ENCODE results near the gene SINHCAF. TPM values are rescaled to one million over a fixed set of nuclear protein-coding genes. Genes with fewer than 3 reads are reported as not detected.

Gene SINHCAF
- total RNA-seq, 1 experiment from 2014 or later, result 68.8 TPM

GRCh38 chr12:31272607-31273225 is 53.2 kb downstream of the SINHCAF start:
- Histone ChIP-seq H3K4me3 (ENCODE audit: low read depth in 2 of 2, low read length in 2 of 2) (no peak overlapping the region), H3K36me3 (ENCODE audit: control insufficient read depth, insufficient read depth, low read length) (no peaks in the 10 kb centered on the region), H3K9me3 (ENCODE audit: control insufficient read depth, insufficient read depth, low read depth, low read length) (no peaks in the 10 kb centered on the region), H3K4me1 (ENCODE audit: control insufficient read depth, insufficient read depth, low read length) (no peaks in the 10 kb centered on the region), H3K27me3 (ENCODE audit: control insufficient read depth, insufficient read depth, low read length) (no peaks in the 10 kb centered on the region), H3K27ac (ENCODE audit: low read length) (no peak overlapping the region)
- no peak for DNase-seq (ENCODE audit: low read depth, low spot score)
- ATAC-seq, result peak; percentile 44; the same call in 1 of the 2 replicates
- TF ChIP-seq REST (IDR thresholded peaks at IDR 0.05; ENCODE audit: insufficient read depth in 1 of 2, low read depth in 2 of 2, low read length in 1 of 2) (no peak), POLR2AphosphoS5 (IDR thresholded peaks at IDR 0.05; ENCODE audit: low read depth, low read length) (no peak), SIN3A (IDR thresholded peaks at IDR 0.05; ENCODE audit: borderline replicate concordance, insufficient read depth, low read depth, low read length) (no peak), TCF7L2 (IDR thresholded peaks at IDR 0.05; ENCODE audit: low read depth, low read length) (no peak), CTCF (IDR thresholded peaks at IDR 0.05) (no peak)
- POLR2A ChIA-PET, result interaction anchor here (1.1 kb wide), 1 partner anchor 22 kb away, joined by 5 read pairs; no protein-coding TSS in a partner anchor
- CTCF ChIA-PET, result interaction anchor here (0.5 to 2.5 kb wide), 11 partner anchors 9 to 426 kb away, joined by 3 to 40 read pairs (median 6); no protein-coding TSS in a partner anchor
- BruUV-seq (replicated peaks), result no TSS peak
- intact Hi-C loops (cut with micrococcal nuclease; ENCODE audit: unreplicated experiment), result no loop called here
- in situ Hi-C loops (cut with HindIII; ENCODE audit: low pct_unique_long_range_greater_than_20kb, low sequenced_read_pairs), result no loop called here

DNA sequence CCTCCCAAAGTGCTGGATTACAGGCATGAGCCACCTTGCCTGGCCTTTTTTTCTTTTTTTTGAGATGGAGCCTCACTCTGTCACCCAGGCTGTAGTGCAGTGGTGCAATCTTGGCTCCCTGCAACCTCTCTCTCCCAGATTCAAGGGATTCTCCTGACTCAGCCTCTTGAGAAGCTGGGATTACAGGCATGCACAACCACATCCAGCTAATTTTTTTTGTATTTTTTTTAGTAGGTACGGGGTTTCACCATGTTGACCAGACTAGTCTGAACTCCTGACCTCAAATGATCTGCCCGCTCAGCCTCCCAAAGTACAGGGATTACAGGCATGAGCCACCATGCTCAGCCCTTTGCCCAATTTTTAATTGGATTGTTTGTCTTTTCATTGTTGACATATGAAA is 58.0 kb downstream of the SINHCAF start:
- POLR2A ChIA-PET, result no interaction called here
- ATAC-seq (no peak), DNase-seq (ENCODE audit: low read depth, low spot score) (no peak)
- no peaks in the 10 kb centered on the region for H3K27me3 ChIP-seq (ENCODE audit: control insufficient read depth, insufficient read depth, low read length)
- H3K27ac ChIP-seq (ENCODE audit: low read length), result no peak overlapping the region
- no peaks in the 10 kb centered on the region for H3K4me1 ChIP-seq (ENCODE audit: control insufficient read depth, insufficient read depth, low read length)
- CTCF ChIA-PET, result no interaction called here
- intact Hi-C loops (cut with micrococcal nuclease; ENCODE audit: unreplicated experiment), result no loop called here
- TF ChIP-seq REST (IDR thresholded peaks at IDR 0.05; ENCODE audit: insufficient read depth in 1 of 2, low read depth in 2 of 2, low read length in 1 of 2) (no peak), CTCF (IDR thresholded peaks at IDR 0.05) (no peak), SIN3A (IDR thresholded peaks at IDR 0.05; ENCODE audit: borderline replicate concordance, insufficient read depth, low read depth, low read length) (no peak), POLR2AphosphoS5 (IDR thresholded peaks at IDR 0.05; ENCODE audit: low read depth, low read length) (no peak)
- no TSS peak for BruUV-seq (replicated peaks)
- H3K9me3 ChIP-seq (ENCODE audit: control insufficient read depth, insufficient read depth, low read depth, low read length), result no peaks in the 10 kb centered on the region
- no peaks in the 10 kb centered on the region for H3K36me3 ChIP-seq (ENCODE audit: control insufficient read depth, insufficient read depth, low read length)
- in situ Hi-C loops (cut with HindIII; ENCODE audit: low pct_unique_long_range_greater_than_20kb, low sequenced_read_pairs), result no loop called here
- H3K4me3 ChIP-seq (ENCODE audit: low read depth in 2 of 2, low read length in 2 of 2), result no peak overlapping the region

Measured in Panc1 (cell line).